Neuronal stem cell (in vitro differentiated cells): ENCODE measurements around the gene PSME4.

Experiments used
- DNase-seq: peaks from one replicate; pipeline ENCODE4 v3.0.0-alpha.2; 2013; ENCODE audit warnings: low spot score
- H2AFZ ChIP-seq: one replicate; pipeline ENCODE4 v1.6.1; 2013; ENCODE audit warnings: mild to moderate bottlenecking, low read length, inconsistent platforms
- H2AK5ac ChIP-seq: 2 replicates; pipeline ENCODE4 v1.6.1; 2013; ENCODE audit warnings: low read depth, mild to moderate bottlenecking, inconsistent platforms, low read length, moderate library complexity, mixed read lengths
- H2BK120ac ChIP-seq: 2 replicates; pipeline ENCODE4 v1.6.1; 2013; ENCODE audit warnings: low read depth, mild to moderate bottlenecking, inconsistent platforms, low read length, moderate library complexity, mixed read lengths
- H2BK12ac ChIP-seq: one replicate; pipeline ENCODE4 v1.6.1; 2013; ENCODE audit warnings: low read length, inconsistent platforms
- H2BK15ac ChIP-seq: 2 replicates; pipeline ENCODE4 v1.6.1; 2013; ENCODE audit warnings: mild to moderate bottlenecking, low read length, inconsistent platforms, mixed read lengths
- H2BK5ac ChIP-seq: one replicate; pipeline ENCODE4 v1.6.1; 2013; ENCODE audit warnings: inconsistent platforms, mild to moderate bottlenecking, low read length, moderate library complexity
- H3K14ac ChIP-seq: one replicate; pipeline ENCODE4 v1.6.1; 2013; ENCODE audit warnings: low read length, inconsistent platforms
- H3K18ac ChIP-seq: 2 replicates; pipeline ENCODE4 v1.6.1; 2013; ENCODE audit warnings: low read length, inconsistent platforms
- H3K23ac ChIP-seq: 2 replicates; pipeline ENCODE4 v1.6.1; 2013; ENCODE audit warnings: low read depth, mild to moderate bottlenecking, mixed read lengths, low read length, inconsistent platforms; ENCODE audit not compliant: poor library complexity
- H3K27ac ChIP-seq: replicated peaks from 3 replicates; pipeline ENCODE4 v1.5.1; 2013; ENCODE audit warnings: low read length, inconsistent platforms
- H3K27me3 ChIP-seq, 3 experiments: 2 replicates each; pipeline ENCODE4 v1.6.1; 2013; ENCODE audit warnings: low read length in 3 of 3, mild to moderate bottlenecking in 2 of 3, inconsistent platforms in 1 of 3, low read depth in 1 of 3, mixed read lengths in 1 of 3, moderate library complexity in 1 of 3; ENCODE audit not compliant: control insufficient read depth in 3 of 3, insufficient read depth in 3 of 3
- H3K36me3 ChIP-seq, 2 donors: replicated peaks in 1 of 2; 2 replicates each; pipeline ENCODE4 v1.6.1; 2013; ENCODE audit warnings: low read length in 2 of 2; ENCODE audit not compliant: control insufficient read depth in 2 of 2, insufficient read depth in 2 of 2
- H3K4ac ChIP-seq: 2 replicates; pipeline ENCODE4 v1.6.1; 2013; ENCODE audit warnings: inconsistent platforms, mild to moderate bottlenecking, low read length, moderate library complexity
- H3K4me1 ChIP-seq, 2 donors: 1 replicate in 1 of 2; 2 replicates in 1 of 2; pipeline ENCODE4 v1.6.1; 2013; ENCODE audit warnings: low read length in 2 of 2, low read depth in 1 of 2; ENCODE audit not compliant: control insufficient read depth in 2 of 2, insufficient read depth in 1 of 2
- H3K4me2 ChIP-seq: one replicate; pipeline ENCODE4 v1.6.1; 2013; ENCODE audit warnings: mild to moderate bottlenecking, low read length, inconsistent platforms; ENCODE audit not compliant: insufficient read depth, poor library complexity, severe bottlenecking
- H3K4me3 ChIP-seq, 2 donors: 2 replicates each; pipeline ENCODE4 v1.5.1; 2013; ENCODE audit warnings: low read length in 2 of 2, mild to moderate bottlenecking in 2 of 2, inconsistent platforms in 1 of 2, moderate library complexity in 1 of 2
- H3K79me1 ChIP-seq: one replicate; pipeline ENCODE4 v1.6.1; 2013; ENCODE audit warnings: low read depth, mild to moderate bottlenecking, inconsistent platforms, low read length, moderate library complexity
- H3K9ac ChIP-seq: one replicate; pipeline ENCODE4 v1.6.1; 2013; ENCODE audit warnings: mild to moderate bottlenecking, low read depth, low read length, inconsistent platforms; ENCODE audit not compliant: poor library complexity
- H3K9me3 ChIP-seq, 2 donors: replicated peaks in 1 of 2; 2 replicates each; pipeline versions ENCODE3 to v1.6.1; 2013; ENCODE audit warnings: low read length in 2 of 2, mild to moderate bottlenecking in 2 of 2, inconsistent platforms in 1 of 2, low read depth in 1 of 2, mixed read lengths in 1 of 2, moderate library complexity in 1 of 2; ENCODE audit not compliant: control insufficient read depth in 2 of 2, insufficient read depth in 1 of 2
- H4K8ac ChIP-seq: one replicate; pipeline ENCODE4 v1.6.1; 2013; ENCODE audit warnings: low read depth, mild to moderate bottlenecking, inconsistent platforms, low read length, moderate library complexity
- H4K91ac ChIP-seq: one replicate; pipeline ENCODE4 v1.6.1; 2013; ENCODE audit warnings: low read length, low read depth, mild to moderate bottlenecking, inconsistent platforms; ENCODE audit not compliant: poor library complexity
- WGBS, 2 donors: extraction: QIAGEN DNeasy Blood & Tissue Kit; methylation state at CpG; one replicate each; pipeline ENCODE4 v1.1.7; 2013; ENCODE audit warnings: missing lambda C conversion rate in 2 of 2, mixed read lengths in 1 of 2; ENCODE audit not compliant: insufficient read length in 2 of 2, insufficient replicate concordance in 1 of 2; ENCODE audit errors: extremely low coverage in 2 of 2; 5-methylcytosine and 5-hydroxymethylcytosine counted together

Gene PSME4

DNA sequence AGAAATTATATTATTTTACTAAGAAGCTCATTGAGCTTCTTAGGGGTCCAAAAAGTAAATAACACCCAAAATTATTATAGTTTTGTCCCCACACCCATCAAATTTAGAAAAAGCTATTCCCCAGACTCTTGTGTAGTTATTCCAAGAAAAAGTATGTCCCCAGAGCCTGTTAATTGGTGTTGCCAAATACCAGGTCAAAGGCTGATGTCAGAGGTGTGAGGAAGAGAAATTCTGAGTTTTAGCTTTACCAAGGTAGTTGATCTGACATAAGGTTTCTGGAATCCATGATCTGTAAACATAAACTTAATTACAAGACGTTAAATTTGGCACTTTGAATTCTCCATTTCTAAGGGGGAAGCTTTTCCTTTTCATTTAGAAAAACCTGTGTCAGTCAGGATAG lies 29.3 kb upstream of the PSME4 start:
- Histone ChIP-seq H3K4me1 (no peaks in the 10 kb centered on the region), H4K91ac (no peak overlapping the region), H3K18ac (no peak overlapping the region), H3K14ac (no peak overlapping the region), H3K4me3 (no peak overlapping the region), H3K27ac (no peak overlapping the region), H3K36me3 (no peaks in the 10 kb centered on the region), H2BK5ac (no peak overlapping the region), H2AK5ac (no peak overlapping the region), H3K9ac (no peak overlapping the region), H3K79me1 (no peaks in the 10 kb centered on the region), H3K4ac (no peak overlapping the region), H2BK120ac (no peak overlapping the region), H2AFZ (no peak overlapping the region), H3K9me3 (no peaks in the 10 kb centered on the region), H4K8ac (no peak overlapping the region), H2BK15ac (no peak overlapping the region), H3K4me2 (no peak overlapping the region), H3K23ac (no peak overlapping the region), H2BK12ac (no peak overlapping the region), H3K27me3 (no peaks in the 10 kb centered on the region)
- DNase-seq: no peak
- WGBS, 2 donors: no CpG with 5 or more reads among the region's 1 CpG

GRCh38 chr2:53998834-53999233 lies 28.0 kb upstream of the PSME4 start:
- H2BK5ac ChIP-seq: no peak overlapping the region
- H3K4me1 ChIP-seq: no peaks in the 10 kb centered on the region
- H2BK12ac ChIP-seq: no peak overlapping the region
- no peak for DNase-seq
- no CpG with 5 or more reads among the region's 3 CpGs for WGBS, 2 donors
- no peak overlapping the region for H2BK120ac ChIP-seq
- H2AK5ac ChIP-seq: no peak overlapping the region
- H2BK15ac ChIP-seq: no peak overlapping the region
- no peak overlapping the region for H3K9ac ChIP-seq
- no peaks in the 10 kb centered on the region for H3K79me1 ChIP-seq
- H3K27me3 ChIP-seq: no peaks in the 10 kb centered on the region
- H3K36me3 ChIP-seq: no peaks in the 10 kb centered on the region
- no peak overlapping the region for H3K4me2 ChIP-seq
- no peak overlapping the region for H3K4me3 ChIP-seq
- H3K9me3 ChIP-seq: no peaks in the 10 kb centered on the region
- H3K18ac ChIP-seq: no peak overlapping the region
- no peak overlapping the region for H2AFZ ChIP-seq
- H3K23ac ChIP-seq: no peak overlapping the region
- no peak overlapping the region for H3K14ac ChIP-seq
- no peak overlapping the region for H3K4ac ChIP-seq
- H3K27ac ChIP-seq: no peak overlapping the region
- no peak overlapping the region for H4K91ac ChIP-seq
- no peak overlapping the region for H4K8ac ChIP-seq

- Histone ChIP-seq H3K27me3 (no peaks in the 10 kb centered on the region), H2BK120ac (no peak overlapping the region), H3K4ac (no peak overlapping the region), H2BK12ac (no peak overlapping the region), H3K9me3 (no peaks in the 10 kb centered on the region), H3K18ac (no peak overlapping the region), H4K8ac (no peak overlapping the region), H3K36me3 (no peaks in the 10 kb centered on the region), H3K79me1 (no peaks in the 10 kb centered on the region), H2AFZ (no peak overlapping the region), H3K4me2 (no peak overlapping the region), H3K4me1 (no peaks in the 10 kb centered on the region), H2BK5ac (no peak overlapping the region), H3K14ac (no peak overlapping the region), H3K4me3 (no peak overlapping the region), H2BK15ac (no peak overlapping the region), H2AK5ac (no peak overlapping the region), H3K23ac (no peak overlapping the region), H4K91ac (no peak overlapping the region), H3K27ac (no peak overlapping the region), H3K9ac (no peak overlapping the region)
- WGBS, 2 donors: no CpG with 5 or more reads among the region's 8 CpGs
- DNase-seq: no peak
Observed at GRCh38 chr2:53994818-53995808, 24.3 kb upstream of the PSME4 start.

DNA sequence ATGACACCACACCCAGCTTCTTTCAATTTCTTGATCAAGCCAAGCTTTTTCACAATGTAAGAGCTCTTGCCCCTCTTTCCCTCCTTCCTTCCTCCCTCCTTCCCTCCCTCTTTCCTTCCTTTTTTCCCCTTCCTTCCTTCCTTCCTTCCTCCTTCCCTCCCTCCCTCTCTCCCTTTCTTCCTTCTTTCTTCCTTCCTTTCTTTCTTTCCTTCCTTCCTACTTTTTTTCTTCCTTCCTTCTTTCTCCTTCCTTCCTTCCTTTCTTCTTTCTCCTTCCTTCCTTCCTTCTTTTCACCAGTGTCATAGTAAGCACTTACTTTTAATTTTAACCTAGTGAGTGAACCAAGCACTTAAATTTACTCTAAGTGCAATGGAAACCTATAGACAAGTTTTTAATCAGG lies 21.2 kb upstream of the PSME4 start:
- Histone ChIP-seq H3K36me3 (no peaks in the 10 kb centered on the region), H3K14ac (no peak overlapping the region), H2BK5ac (no peak overlapping the region), H3K9ac (no peak overlapping the region), H4K91ac (no peak overlapping the region), H2BK12ac (no peak overlapping the region), H2BK15ac (no peak overlapping the region), H3K4me2 (no peak overlapping the region), H2AK5ac (no peak overlapping the region), H3K4me3 (no peak overlapping the region), H4K8ac (no peak overlapping the region), H3K27ac (no peak overlapping the region), H3K4me1 (no peaks in the 10 kb centered on the region), H3K9me3 (no peaks in the 10 kb centered on the region), H3K18ac (no peak overlapping the region), H3K23ac (no peak overlapping the region), H3K4ac (no peak overlapping the region), H3K79me1 (no peaks in the 10 kb centered on the region), H2AFZ (no peak overlapping the region), H2BK120ac (no peak overlapping the region), H3K27me3 (no peaks in the 10 kb centered on the region)
- DNase-seq: no peak
